ENCODE data around the gene PIPOX.

GRCh38 chr17:29078183-29079045 is 35.5 kb downstream of the PIPOX start:
- TF ChIP-seq POLR2A (IDR thresholded peaks at IDR 0.05): no peak
- TF ChIP-seq CTCF (IDR thresholded peaks at IDR 0.05): no peak

All from right lobe of liver (tissue), 4 donors.